GM19455 (cell line): ENCODE measurements around the gene BPIFB2.

Experiments used
- ATAC-seq: cut with Tn5 transposase; IDR thresholded peaks from one replicate; pipeline ENCODE4 v1.9.1; 2021; ENCODE audit not compliant: unreplicated experiment

BPIFB2 gene

GRCh38 chr20:33005908-33006775, 1.4 kb upstream of the BPIFB2 start:
- ATAC-seq, result no peak

GRCh38 chr20:33006776-33007375, 628 bp upstream of the BPIFB2 start:
- ATAC-seq, result no peak

GRCh38 chr20:33008336-33009213, 1.1 kb downstream of the BPIFB2 start:
- ATAC-seq, result no peak

- ATAC-seq, result no peak
These were observed 2.0 kb downstream of the BPIFB2 start for GRCh38 chr20:33009214-33010132.

- no peak for ATAC-seq
These were observed 2.6 kb downstream of the BPIFB2 start for GRCh38 chr20:33010133-33010504.

- ATAC-seq, result no peak
These were observed 3.4 kb downstream of the BPIFB2 start for GRCh38 chr20:33010674-33011449.

GRCh38 chr20:33012327-33013189, 5.1 kb downstream of the BPIFB2 start:
- ATAC-seq, result no peak

- ATAC-seq, result no peak
These were observed 6.3 kb downstream of the BPIFB2 start for GRCh38 chr20:33013701-33014326.

- ATAC-seq, result no peak
These were observed 7.0 kb downstream of the BPIFB2 start for GRCh38 chr20:33014336-33015113.

- no peak for ATAC-seq
These were observed 7.6 kb downstream of the BPIFB2 start for GRCh38 chr20:33015114-33015484.

- ATAC-seq, result no peak
These were observed 8.4 kb downstream of the BPIFB2 start for GRCh38 chr20:33015700-33016580.

- no peak for ATAC-seq
These were observed 9.1 kb downstream of the BPIFB2 start for GRCh38 chr20:33016581-33017109.

GRCh38 chr20:33017542-33017941, 10.0 kb downstream of the BPIFB2 start:
- ATAC-seq, result no peak

- ATAC-seq, result no peak
These were observed 10.8 kb downstream of the BPIFB2 start for GRCh38 chr20:33018169-33018931.

GRCh38 chr20:33019465-33020277, 12.2 kb downstream of the BPIFB2 start:
- ATAC-seq, result no peak
